Right lobe of liver (tissue), 6 donors: ENCODE data around the gene RTF2. TPM values are rescaled to one million over a fixed set of nuclear protein-coding genes. Genes with fewer than 3 reads are reported as not detected.

Experiments used
- ATAC-seq, 4 donors: fragments of 200-7000 bp; cut with Tn5 transposase; one replicate each; pipeline ENCODE4 v1.9.1; 2020; ENCODE audit warnings: mild to moderate bottlenecking in 4 of 4, moderate library complexity in 4 of 4
- DNase-seq, 3 donors: peaks; one replicate each; pipeline ENCODE4 v3.0.0-alpha.2; 2020
- H3K27ac ChIP-seq, 3 donors: fragments of 200-600 bp; one replicate each; pipeline ENCODE4 v1.8.0; 2022
- H3K27me3 ChIP-seq, 2 donors: fragments of 200-600 bp; one replicate each; pipeline ENCODE4 v1.8.0; 2022
- H3K36me3 ChIP-seq, 4 donors: fragments of 200-600 bp; sonication (generic) in 1 of 4; one replicate each; pipeline versions ENCODE4 v1.5.1 to v1.8.0; 2017 to 2022; ENCODE audit warnings: control low read depth in 1 of 4
- H3K4me1 ChIP-seq, 4 donors: fragments of 200-600 bp; sonication (generic) in 1 of 4; one replicate each; pipeline versions ENCODE4 v1.5.1 to v1.8.0; 2017 to 2022; ENCODE audit warnings: control low read depth in 1 of 4
- H3K4me3 ChIP-seq, 3 donors: fragments of 200-600 bp; one replicate each; pipeline ENCODE4 v1.8.0; 2022
- H3K9me3 ChIP-seq, 4 donors: fragments of 200-600 bp; sonication (generic) in 1 of 4; one replicate each; pipeline versions ENCODE4 v1.5.1 to v1.8.0; 2017 to 2022; ENCODE audit warnings: control low read depth in 1 of 4
- CTCF ChIP-seq, 4 donors: fragments of 200-600 bp in 3 of 4; fragments of 450-650 bp in 1 of 4; IDR thresholded peaks; one replicate each; pipeline versions ENCODE4 v1.5.1 to v1.8.0; 2016 to 2022; ENCODE audit warnings: antibody characterized with exemption in 4 of 4, mild to moderate bottlenecking in 2 of 4
- POLR2A ChIP-seq: fragments of 450-650 bp; IDR thresholded peaks from one replicate; pipeline ENCODE4 v1.6.1; 2017; ENCODE audit warnings: antibody characterized with exemption, mild to moderate bottlenecking
- WGBS: methylation state at CpG from one replicate; pipeline ENCODE4 v1.1.6; 2018; ENCODE audit warnings: low coverage, low lambda C conversion rate; ENCODE audit not compliant: insufficient coverage; ENCODE audit errors: missing lambda C conversion rate; 5-methylcytosine and 5-hydroxymethylcytosine counted together
- intact Hi-C, 2 donors: fragments of 100-400 bp; cut with DNase I; formaldehyde crosslinking; loops; one replicate each; pipeline versions ENCODE4 v1.11.2 to v1.14.1; 2022
- total RNA-seq, 6 experiments: library from RNA; depleted of rRNA in 2 of 6; stranded (reverse); fragments of >200 nt in 2 of 6; fragmentation: NEBNext Ultra II Directional in 3 of 6; extraction: Animal tissue kit (Norgen Biotek cat#: 25700) in 3 of 6; gene quantifications; one replicate each; pipeline versions ENCODE4 v1.1.0 to v1.2.4, GENCODE V29; 2016 to 2023
- donor health status: DM: no; HTN: yes; CAD: no.
- donor health status: DM: no; HTN: no; CAD: no.
- donor health status: DM: no; HTN: no; CAD: no.
- donor health status: DM: no; HTN: yes; CAD: no.
- donor health status: DM: no; HTN: yes; CAD: no.

RTF2 gene
- total RNA-seq, 6 experiments from 2014 or later = 29.9 to 40.1 (median 32.6) TPM

DNA sequence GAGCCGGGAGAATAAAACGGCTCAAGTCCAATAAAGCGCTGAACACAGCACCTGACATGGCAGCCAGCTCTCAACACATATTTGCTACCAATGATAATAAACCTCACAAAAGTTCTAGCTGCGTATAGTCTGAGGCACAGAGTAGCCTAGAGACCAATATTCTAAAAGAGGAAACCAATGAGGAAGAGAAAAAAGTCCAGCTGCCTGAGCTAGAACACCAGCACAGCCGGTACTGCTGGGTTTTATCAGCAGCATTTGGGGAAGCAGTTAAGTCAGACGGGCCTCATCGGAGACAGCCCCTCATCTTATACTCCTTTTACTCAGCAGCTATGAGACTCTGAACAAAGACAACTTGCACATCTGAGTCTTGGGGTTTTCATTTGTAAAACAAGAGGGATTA lies 2.4 kb upstream of the RTF2 start:
- Histone ChIP-seq H3K27me3 (no peaks in the 10 kb centered on the region), H3K4me1 (peaks cover 0 to 19% (median 3%) of the 10 kb centered on the region in 4 donors), H3K9me3 (no peaks in the 10 kb centered on the region), H3K27ac (no peak overlapping the region), H3K36me3 (no peaks in the 10 kb centered on the region), H3K4me3 (no peak overlapping the region)
- intact Hi-C loops = no loop called here
- 42% methylated on average over 6 of the region's 7 CpGs for WGBS
- TF ChIP-seq CTCF (IDR thresholded peaks at IDR 0.05) = no peak
- TF ChIP-seq POLR2A = no peak
- DNase-seq (no peak), ATAC-seq (peak in 1 of 4 donors; percentile 12)

DNA sequence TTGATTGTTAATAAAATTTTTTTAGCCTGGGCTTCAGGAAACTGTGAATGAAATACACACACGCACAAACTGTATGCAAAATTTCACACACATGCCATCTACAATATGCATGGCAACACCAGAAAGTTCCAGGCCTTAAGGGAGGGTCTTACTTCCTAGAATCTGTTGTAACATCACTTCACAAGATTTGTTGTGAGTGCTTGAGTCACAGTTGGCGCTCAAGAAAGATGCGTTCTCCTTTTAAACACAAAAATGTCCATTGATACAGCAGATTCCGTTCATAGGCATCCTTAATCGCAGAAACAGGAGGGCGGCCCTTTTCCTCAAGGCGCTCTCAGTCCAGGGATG lies 485 bp upstream of the RTF2 start:
- H3K4me1 ChIP-seq = peaks cover 0 to 19% (median 3%) of the 10 kb centered on the region in 4 donors
- ATAC-seq (no peak), DNase-seq (no peak)
- intact Hi-C loops = no loop called here
- H3K27ac ChIP-seq = peak overlapping the region in 2 of 3 donors; percentile 51 to 77
- no peaks in the 10 kb centered on the region for H3K9me3 ChIP-seq
- TF ChIP-seq POLR2A = no peak
- TF ChIP-seq CTCF (IDR thresholded peaks at IDR 0.05) = no peak
- H3K27me3 ChIP-seq = no peaks in the 10 kb centered on the region
- peaks cover 0 to 2% (median 0%) of the 10 kb centered on the region in 4 donors for H3K36me3 ChIP-seq
- H3K4me3 ChIP-seq = peak overlapping the region; percentile 76 to 88 (median 80)
- WGBS = 4% methylated on average over 7 of the region's 7 CpGs

- DNase-seq = no peak
Observed at GRCh38 chr20:56469077-56469449, 636 bp downstream of the RTF2 start.

DNA sequence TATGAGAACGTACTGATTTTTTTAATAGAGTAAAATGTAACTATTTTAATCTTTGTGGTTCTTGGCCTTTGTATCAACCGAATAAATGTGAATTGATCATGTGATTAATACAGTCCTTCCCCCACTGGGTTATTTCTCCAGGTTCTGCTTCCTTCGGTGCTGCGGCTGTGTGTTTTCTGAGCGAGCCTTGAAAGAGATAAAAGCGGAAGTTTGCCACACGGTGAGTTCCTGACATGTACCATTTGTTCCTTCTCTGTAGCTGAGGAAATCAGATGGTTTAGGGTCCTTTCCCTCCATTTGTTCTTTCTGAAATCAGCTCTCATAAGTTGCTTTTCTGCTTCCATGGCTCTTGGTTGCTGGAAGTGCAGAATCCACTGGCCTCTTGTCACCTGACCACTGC lies 15.5 kb downstream of the RTF2 start:
- ATAC-seq (no peak), DNase-seq (no peak)
- Histone ChIP-seq H3K4me3 (no peak overlapping the region), H3K27ac (no peak overlapping the region), H3K36me3 (peaks cover 0 to 64% (median 11%) of the 10 kb centered on the region in 4 donors), H3K4me1 (no peaks in the 10 kb centered on the region), H3K27me3 (no peaks in the 10 kb centered on the region), H3K9me3 (no peaks in the 10 kb centered on the region)
- no peak for TF ChIP-seq POLR2A
- TF ChIP-seq CTCF (IDR thresholded peaks at IDR 0.05) = no peak
- intact Hi-C loops = no loop called here
- WGBS = 68% methylated on average over 7 of the region's 7 CpGs

More at GRCh38 chr20:56469077-56469449, 636 bp downstream of the RTF2 start:
- peak overlapping the region; percentile 76 to 88 (median 80) for H3K4me3 ChIP-seq
- no peaks in the 10 kb centered on the region for H3K27me3 ChIP-seq
- intact Hi-C loops = no loop called here
- no peak for ATAC-seq
- TF ChIP-seq CTCF (IDR thresholded peaks at IDR 0.05) (no peak), POLR2A (no peak)
- H3K9me3 ChIP-seq = no peaks in the 10 kb centered on the region
- WGBS = 27% methylated on average over 8 of the region's 8 CpGs
- peaks cover 0 to 14% (median 6%) of the 10 kb centered on the region in 4 donors for H3K36me3 ChIP-seq
- H3K4me1 ChIP-seq = peaks cover 0 to 19% (median 3%) of the 10 kb centered on the region in 4 donors
- peak overlapping the region in 1 of 3 donors; percentile 77 for H3K27ac ChIP-seq

- intact Hi-C loops = no loop called here
- no peaks in the 10 kb centered on the region for H3K27me3 ChIP-seq
- H3K4me1 ChIP-seq = no peaks in the 10 kb centered on the region
- WGBS = 60% methylated on average over 8 of the region's 11 CpGs
- H3K4me3 ChIP-seq = no peak overlapping the region
- ATAC-seq = peak in 2 of 4 donors; percentile 20 to 29
- H3K36me3 ChIP-seq = peaks cover 0 to 53% (median 13%) of the 10 kb centered on the region in 4 donors
- TF ChIP-seq POLR2A (no peak), CTCF (IDR thresholded peaks at IDR 0.05) (no peak)
- DNase-seq = no peak
- no peaks in the 10 kb centered on the region for H3K9me3 ChIP-seq
- no peak overlapping the region for H3K27ac ChIP-seq
Observed at GRCh38 chr20:56487216-56487615, 18.8 kb downstream of the RTF2 start.
